HCT116 (cell line): ENCODE measurements around the gene SDR42E2.

Source experiments
- ATF3 ChIP-seq: IDR thresholded peaks from 2 replicates; pipeline ENCODE4 v1.6.1; 2012
- CEBPB ChIP-seq: IDR thresholded peaks from 2 replicates; pipeline ENCODE4 v1.6.1; 2012; ENCODE audit warnings: low read depth
- CTCF ChIP-seq, 3 experiments: fragments of 200-600 bp in 1 of 3; sonication (generic) in 1 of 3; IDR thresholded peaks in 2 of 3; conservative IDR thresholded peaks in 1 of 3; 2 replicates each; pipeline ENCODE4 v1.5.1; 2012 to 2017; ENCODE audit warnings: low read depth in 2 of 3, low read length in 2 of 3, antibody characterized with exemption in 1 of 3, borderline replicate concordance in 1 of 3, control low read depth in 1 of 3, mild to moderate bottlenecking in 1 of 3, mixed read lengths in 1 of 3, mixed run types in 1 of 3, moderate library complexity in 1 of 3; ENCODE audit not compliant: insufficient read depth in 1 of 3
- EZH2 ChIP-seq: fragments of 200-600 bp; sonication (generic); IDR thresholded peaks from 2 replicates; pipeline ENCODE4 v1.6.1; 2017; ENCODE audit warnings: antibody characterized with exemption, mixed run types
- EZH2phosphoT487 ChIP-seq: fragments of 200-600 bp; IDR thresholded peaks from 2 replicates; pipeline ENCODE4 v1.6.1; 2018; ENCODE audit warnings: antibody characterized with exemption, borderline replicate concordance
- FOSL1 ChIP-seq: IDR thresholded peaks from 2 replicates; pipeline ENCODE4 v1.6.1; 2012; ENCODE audit warnings: low read depth
- MAX ChIP-seq: IDR thresholded peaks from 2 replicates; pipeline ENCODE4 v1.6.1; 2012
- POLR2A ChIP-seq: IDR thresholded peaks from 2 replicates; pipeline ENCODE4 v1.7.0; 2011; ENCODE audit warnings: borderline replicate concordance; ENCODE audit not compliant: insufficient read depth, insufficient read length; ENCODE audit errors: extremely low read depth
- POLR2AphosphoS5 ChIP-seq: IDR thresholded peaks from 2 replicates; pipeline ENCODE4 v1.6.1; 2011; ENCODE audit warnings: mild to moderate bottlenecking, low read depth, low read length, moderate library complexity
- RAD21 ChIP-seq: IDR thresholded peaks from 2 replicates; pipeline ENCODE4 v1.6.1; 2012; ENCODE audit warnings: low read depth, mild to moderate bottlenecking
- REST ChIP-seq: IDR thresholded peaks from 2 replicates; pipeline ENCODE4 v1.6.1; 2012; ENCODE audit warnings: low read depth
- TCF7L2 ChIP-seq: IDR thresholded peaks from 2 replicates; pipeline ENCODE4 v1.7.0; 2011; ENCODE audit warnings: borderline replicate concordance, inconsistent platforms; ENCODE audit not compliant: insufficient read depth, insufficient read length; ENCODE audit errors: extremely low read depth
- ZNF274 ChIP-seq: fragments of 200-500 bp; sonication (Bioruptor generic); IDR thresholded peaks from 2 replicates; pipeline ENCODE4 v1.6.1; 2014; ENCODE audit warnings: mild to moderate bottlenecking, low read depth, low read length, inconsistent platforms

- no peak for TF ChIP-seq CTCF (IDR thresholded peaks at IDR 0.05 in 2 of 3, conservative IDR thresholded peaks at IDR 0.05 in 1 of 3; ENCODE audit: borderline replicate concordance in 1 of 3, insufficient read depth in 1 of 3, low read depth in 2 of 3, low read length in 2 of 3)
- TF ChIP-seq ZNF274 = no peak
- TF ChIP-seq RAD21 = no peak
- no peak for TF ChIP-seq POLR2AphosphoS5
- TF ChIP-seq CEBPB = no peak
- TF ChIP-seq EZH2 = no peak
- no peak for TF ChIP-seq FOSL1
- TF ChIP-seq ATF3 = no peak
- TF ChIP-seq POLR2A = no peak
- no peak for TF ChIP-seq EZH2phosphoT487
- TF ChIP-seq MAX = no peak
- no peak for TF ChIP-seq REST
- TF ChIP-seq TCF7L2 = no peak
Observed at GRCh38 chr16:22163806-22164205, 1.5 kb downstream of the SDR42E2 start.
